GM23248 (cell line): ENCODE results near the gene PIP5KL1. TPM values are rescaled to one million over a fixed set of nuclear protein-coding genes. Genes with fewer than 3 reads are reported as not detected.

Source experiments
- DNase-seq: peaks from one replicate; pipeline ENCODE4 v3.0.0-alpha.2; 2015
- H2AFZ ChIP-seq: fragments of 200-600 bp; sonication (generic); 2 replicates; pipeline ENCODE4 v1.6.1; 2016; ENCODE audit warnings: antibody characterized with exemption
- H3F3A ChIP-seq: fragments of 200-600 bp; sonication (generic); 2 replicates; pipeline ENCODE4 v1.6.1; 2016; ENCODE audit warnings: mild to moderate bottlenecking, antibody characterized with exemption, mixed run types; ENCODE audit not compliant: insufficient read depth
- H3K27ac ChIP-seq: fragments of 200-600 bp; sonication (generic); 2 replicates; pipeline ENCODE4 v1.5.1; 2016; ENCODE audit warnings: mild to moderate bottlenecking
- H3K27me3 ChIP-seq: fragments of 200-600 bp; sonication (generic); replicated peaks from 2 replicates; pipeline ENCODE4 v1.6.1; 2016; ENCODE audit warnings: mild to moderate bottlenecking; ENCODE audit not compliant: insufficient read depth
- H3K36me3 ChIP-seq: fragments of 200-600 bp; sonication (generic); 2 replicates; pipeline ENCODE4 v1.6.1; 2016; ENCODE audit warnings: low read depth, mild to moderate bottlenecking
- H3K4me1 ChIP-seq: fragments of 200-600 bp; sonication (generic); 2 replicates; pipeline ENCODE4 v1.6.1; 2016; ENCODE audit warnings: mild to moderate bottlenecking; ENCODE audit not compliant: insufficient read depth
- H3K4me2 ChIP-seq: fragments of 200-600 bp; sonication (generic); one replicate; pipeline ENCODE4 v1.6.1; 2016; ENCODE audit warnings: mild to moderate bottlenecking; ENCODE audit not compliant: unreplicated experiment
- H3K4me3 ChIP-seq: fragments of 200-600 bp; sonication (generic); 2 replicates; pipeline ENCODE4 v1.5.1; 2016; ENCODE audit warnings: mild to moderate bottlenecking
- H3K79me2 ChIP-seq: fragments of 200-600 bp; sonication (generic); 2 replicates; pipeline ENCODE4 v1.6.1; 2016; ENCODE audit warnings: mild to moderate bottlenecking; ENCODE audit not compliant: insufficient read depth
- H3K9ac ChIP-seq: fragments of 200-600 bp; sonication (generic); 2 replicates; pipeline ENCODE4 v1.6.1; 2016; ENCODE audit warnings: mild to moderate bottlenecking
- H3K9me2 ChIP-seq: fragments of 200-600 bp; sonication (generic); 2 replicates; pipeline ENCODE4 v1.6.1; 2016; ENCODE audit warnings: mixed run types, mild to moderate bottlenecking, moderate library complexity; ENCODE audit not compliant: insufficient read depth
- H3K9me3 ChIP-seq: fragments of 200-600 bp; sonication (generic); one replicate; pipeline ENCODE4 v1.6.1; 2017; ENCODE audit warnings: low read depth
- H4K20me1 ChIP-seq: fragments of 200-600 bp; sonication (generic); 2 replicates; pipeline ENCODE4 v1.6.0; 2016; ENCODE audit not compliant: insufficient read depth
- EZH2 ChIP-seq: fragments of 200-600 bp; sonication (generic); IDR thresholded peaks from 2 replicates; pipeline ENCODE4 v1.6.1; 2018; ENCODE audit warnings: antibody characterized with exemption, mild to moderate bottlenecking; ENCODE audit not compliant: insufficient read depth, poor library complexity, severe bottlenecking
- EZH2phosphoT487 ChIP-seq: fragments of 200-600 bp; sonication (generic); IDR thresholded peaks from 2 replicates; pipeline ENCODE4 v1.6.1; 2018; ENCODE audit warnings: antibody characterized with exemption, moderate library complexity, mild to moderate bottlenecking, low read depth; ENCODE audit not compliant: insufficient read depth
- WGBS, 2 experiments: methylation state at CpG; one replicate each; pipeline ENCODE4 v1.1.6; 2015 to 2017; ENCODE audit warnings: low lambda C conversion rate in 2 of 2, low coverage in 1 of 2; ENCODE audit errors: missing lambda C conversion rate in 2 of 2; 5-methylcytosine and 5-hydroxymethylcytosine counted together
- in situ Hi-C: fragments of 300-500 bp; cut with MboI; formaldehyde crosslinking; loops from 2 replicates; pipeline ENCODE4 v1.15.0; 2020
- polyA plus RNA-seq: library from polyadenylated mRNA; unstranded; fragments of >200 nt; fragmentation: Nextera tagmentation; extraction: Ambion mirVana; gene quantifications from 2 replicates; pipeline ENCODE4 v1.2.1, GENCODE V29; 2016
- total RNA-seq: library from RNA; depleted of rRNA; stranded (reverse); fragments of >200 nt; shearing (Covaris generic); gene quantifications from 2 replicates; pipeline ENCODE4 v1.2.3, GENCODE V29; 2014

PIP5KL1 gene
- total and polyA plus RNA-seq, 2 experiments from 2014 or later: 5.5 to 8.8 TPM

- peak overlapping the region; percentile 19; the same call in 1 of the 2 replicates for H3K27ac ChIP-seq
- TF ChIP-seq EZH2phosphoT487 (no peak), EZH2 (no peak)
- H3K79me2 ChIP-seq: peaks cover 13% of the 10 kb centered on the region; the same call in 1 of the 2 replicates
- peak overlapping the region; percentile 73 for H3K9ac ChIP-seq
- no peaks in the 10 kb centered on the region; the same call in 1 of the 2 replicates for H3K36me3 ChIP-seq
- H3K4me1 ChIP-seq: peaks cover 34% of the 10 kb centered on the region
- H2AFZ ChIP-seq: no peak overlapping the region
- H3K27me3 ChIP-seq: no peaks in the 10 kb centered on the region
- peak overlapping the region; percentile 86 for H3K4me2 ChIP-seq
- no peak for DNase-seq
- H4K20me1 ChIP-seq: no peaks in the 10 kb centered on the region
- no peaks in the 10 kb centered on the region for H3K9me3 ChIP-seq
- 0 out of 2 replicates have a peak, but pooled peaks cover 15% of the 10 kb centered on the region for H3F3A ChIP-seq
- no peaks in the 10 kb centered on the region for H3K9me2 ChIP-seq
- in situ Hi-C loops: no loop called here
- H3K4me3 ChIP-seq: peak overlapping the region; percentile 72; the same call in 1 of the 2 replicates
- WGBS, 2 experiments: 77 to 82% methylated on average over 11 to 14 of the region's 14 CpGs
Measured at GRCh38 chr9:127876026-127876763, 54.4 kb downstream of the PIP5KL1 start.

GRCh38 chr9:127875306-127875966 lies 55.1 kb downstream of the PIP5KL1 start:
- Histone ChIP-seq H3K9ac (peak overlapping the region; percentile 59), H3K4me1 (peaks cover 34% of the 10 kb centered on the region), H3K9me3 (no peaks in the 10 kb centered on the region), H2AFZ (no peak overlapping the region), H3F3A (0 out of 2 replicates have a peak, but pooled peaks cover 15% of the 10 kb centered on the region), H3K4me2 (peak overlapping the region; percentile 37), H3K27me3 (no peaks in the 10 kb centered on the region), H3K36me3 (no peaks in the 10 kb centered on the region), H3K4me3 (peak overlapping the region; percentile 41), H3K9me2 (no peaks in the 10 kb centered on the region), H3K79me2 (peaks cover 13% of the 10 kb centered on the region; the same call in 1 of the 2 replicates), H4K20me1 (no peaks in the 10 kb centered on the region), H3K27ac (peak overlapping the region; percentile 19; the same call in 1 of the 2 replicates)
- in situ Hi-C loops: no loop called here
- TF ChIP-seq EZH2 (no peak), EZH2phosphoT487 (no peak)
- WGBS, 2 experiments: 45 to 66% methylated on average over 4 to 10 of the region's 10 CpGs
- DNase-seq: peak; percentile 79

- TF ChIP-seq EZH2: no peak
- no peak for TF ChIP-seq EZH2phosphoT487
- Histone ChIP-seq H2AFZ (no peak overlapping the region), H3K9ac (peak overlapping the region; percentile 59), H3F3A (0 out of 2 replicates have a peak, but pooled peaks cover 15% of the 10 kb centered on the region), H3K9me3 (no peaks in the 10 kb centered on the region), H3K36me3 (no peaks in the 10 kb centered on the region), H3K27ac (no peak overlapping the region), H3K79me2 (peaks cover 13% of the 10 kb centered on the region; the same call in 1 of the 2 replicates), H3K4me1 (peaks cover 34% of the 10 kb centered on the region), H3K4me2 (no peak overlapping the region), H3K4me3 (no peak overlapping the region), H4K20me1 (no peaks in the 10 kb centered on the region), H3K9me2 (no peaks in the 10 kb centered on the region), H3K27me3 (no peaks in the 10 kb centered on the region)
- in situ Hi-C loops: no loop called here
- peak; percentile 66 for DNase-seq
- WGBS, 2 experiments: 80 to 82% methylated on average over 16 to 19 of the region's 19 CpGs
Measured at GRCh38 chr9:127874301-127875221, 56.0 kb downstream of the PIP5KL1 start.

- no peaks in the 10 kb centered on the region for H4K20me1 ChIP-seq
- TF ChIP-seq EZH2 (no peak), EZH2phosphoT487 (no peak)
- H3K4me1 ChIP-seq: peaks cover 34% of the 10 kb centered on the region
- in situ Hi-C loops: no loop called here
- peak; percentile 74 for DNase-seq
- H3K79me2 ChIP-seq: peaks cover 13% of the 10 kb centered on the region; the same call in 1 of the 2 replicates
- WGBS, 2 experiments: 38 to 39% methylated on average over 10 of the region's 10 CpGs
- no peak overlapping the region for H3K27ac ChIP-seq
- H3F3A ChIP-seq: 0 out of 2 replicates have a peak, but pooled peaks cover 8% of the 10 kb centered on the region
- H3K36me3 ChIP-seq: no peaks in the 10 kb centered on the region
- H2AFZ ChIP-seq: no peak overlapping the region
- no peaks in the 10 kb centered on the region for H3K9me3 ChIP-seq
- no peaks in the 10 kb centered on the region for H3K9me2 ChIP-seq
- H3K9ac ChIP-seq: peak overlapping the region; percentile 59
- no peaks in the 10 kb centered on the region for H3K27me3 ChIP-seq
- no peak overlapping the region for H3K4me3 ChIP-seq
- no peak overlapping the region for H3K4me2 ChIP-seq
Measured at GRCh38 chr9:127873886-127874285, 56.7 kb downstream of the PIP5KL1 start.
